IMR-90 (cell line): ENCODE measurements around the gene TSTD1. TPM values are rescaled to one million over a fixed set of nuclear protein-coding genes. Genes with fewer than 3 reads are reported as not detected.

Source experiments
- ATAC-seq: fragments of 200-7000 bp; cut with Tn5 transposase; 2 replicates; pipeline ENCODE4 v1.9.1; 2020; ENCODE audit warnings: low read depth, mild to moderate bottlenecking, moderate library complexity
- BruUV-seq: library from RNA; stranded (reverse); fragments of 400-500 nt; replicated peaks from 2 replicates; lab custom pipeline; 2021; lab: Mats Ljungman, UMichigan
- CTCF ChIA-PET: fragments of 300-600 bp; formaldehyde crosslinking; extraction: SDS; loops from one replicate; lab custom pipeline; 2021; ENCODE audit warnings: antibody characterized with exemption; lab: Yijun Ruan, JAX
- POLR2A ChIA-PET: fragments of 300-600 bp; sonication (Branson Sonifier 250); formaldehyde crosslinking; loops from one replicate; lab custom pipeline; 2022; ENCODE audit warnings: antibody characterized with exemption; ENCODE audit not compliant: unreplicated experiment; lab: Charles Lee
- DNase-seq: peaks from one replicate; pipeline ENCODE4 v3.0.0; 2013
- H2AFZ ChIP-seq: replicated peaks from 2 replicates; pipeline ENCODE3; 2013; ENCODE audit warnings: low read length, mild to moderate bottlenecking; ENCODE audit not compliant: poor library complexity
- H2AK5ac ChIP-seq: 2 replicates; pipeline ENCODE4 v1.6.1; 2013; ENCODE audit warnings: low read depth, low read length, inconsistent platforms
- H2AK9ac ChIP-seq: replicated peaks from 2 replicates; pipeline ENCODE3; 2013; ENCODE audit warnings: mild to moderate bottlenecking, low read depth, low read length, moderate library complexity; ENCODE audit not compliant: poor library complexity
- H2BK120ac ChIP-seq: 2 replicates; pipeline ENCODE4 v1.6.1; 2013; ENCODE audit warnings: low read depth, low read length, inconsistent platforms
- H2BK15ac ChIP-seq: 3 replicates; pipeline ENCODE4 v1.6.1; 2013; ENCODE audit warnings: low read depth, low read length, inconsistent platforms
- H2BK20ac ChIP-seq: 2 replicates; pipeline ENCODE4 v1.6.1; 2013; ENCODE audit warnings: low read depth, mild to moderate bottlenecking, inconsistent platforms, low read length, moderate library complexity
- H2BK5ac ChIP-seq: 2 replicates; pipeline ENCODE4 v1.6.1; 2013; ENCODE audit warnings: mild to moderate bottlenecking, low read depth, low read length, inconsistent platforms; ENCODE audit not compliant: poor library complexity, severe bottlenecking
- H3K14ac ChIP-seq: replicated peaks from 2 replicates; pipeline ENCODE4 v1.6.1; 2013; ENCODE audit warnings: low read depth, low read length, inconsistent platforms
- H3K18ac ChIP-seq: 2 replicates; pipeline ENCODE4 v1.6.1; 2013; ENCODE audit warnings: low read depth, low read length, control low read depth
- H3K23ac ChIP-seq: 2 replicates; pipeline ENCODE4 v1.6.1; 2013; ENCODE audit warnings: low read depth, low read length, inconsistent platforms
- H3K27ac ChIP-seq: 2 replicates; pipeline ENCODE4 v1.5.1; 2013; ENCODE audit warnings: mild to moderate bottlenecking, control low read depth, low read length; ENCODE audit not compliant: insufficient read depth
- H3K27me3 ChIP-seq: 2 replicates; pipeline ENCODE4 v1.6.1; 2013; ENCODE audit warnings: low read length; ENCODE audit not compliant: control insufficient read depth, insufficient read depth
- H3K36me3 ChIP-seq: 2 replicates; pipeline ENCODE4 v1.6.1; 2013; ENCODE audit warnings: low read length, mixed read lengths; ENCODE audit not compliant: control insufficient read depth, insufficient read depth
- H3K4ac ChIP-seq: 2 replicates; pipeline ENCODE4 v1.6.1; 2013; ENCODE audit warnings: low read depth, low read length, inconsistent platforms
- H3K4me1 ChIP-seq: 2 replicates; pipeline ENCODE4 v1.6.1; 2013; ENCODE audit warnings: low read length, mixed read lengths; ENCODE audit not compliant: control insufficient read depth, insufficient read depth
- H3K4me2 ChIP-seq: 2 replicates; pipeline ENCODE4 v1.6.1; 2013; ENCODE audit warnings: low read depth, mild to moderate bottlenecking, control low read depth, low read length, moderate library complexity
- H3K4me3 ChIP-seq: 2 replicates; pipeline ENCODE4 v1.5.1; 2013; ENCODE audit warnings: low read depth, mild to moderate bottlenecking, control low read depth, low read length, moderate library complexity; ENCODE audit not compliant: insufficient read depth
- H3K56ac ChIP-seq: 2 replicates; pipeline ENCODE4 v1.6.1; 2013; ENCODE audit warnings: low read length, inconsistent platforms; ENCODE audit not compliant: insufficient read depth; ENCODE audit errors: extremely low read depth
- H3K79me1 ChIP-seq, 2 experiments: 2 replicates each; pipeline ENCODE4 v1.6.1; 2013; ENCODE audit warnings: low read length in 2 of 2, inconsistent platforms in 1 of 2, low read depth in 1 of 2
- H3K9ac ChIP-seq: 2 replicates; pipeline ENCODE4 v1.6.1; 2013; ENCODE audit warnings: low read depth, low read length, control low read depth
- H3K9me1 ChIP-seq: 2 replicates; pipeline ENCODE4 v1.6.1; 2013; ENCODE audit warnings: low read length, inconsistent platforms; ENCODE audit not compliant: insufficient read depth
- H3K9me3 ChIP-seq: 2 replicates; pipeline ENCODE4 v1.6.1; 2013; ENCODE audit warnings: low read length; ENCODE audit not compliant: control insufficient read depth, insufficient read depth
- H4K20me1 ChIP-seq: 2 replicates; pipeline ENCODE4 v1.6.1; 2013; ENCODE audit warnings: low read length, inconsistent platforms; ENCODE audit not compliant: insufficient read depth
- H4K5ac ChIP-seq: 2 replicates; pipeline ENCODE4 v1.6.1; 2013; ENCODE audit warnings: mild to moderate bottlenecking, low read depth, low read length, control low read depth
- H4K8ac ChIP-seq, 2 experiments: 2 replicates each; pipeline ENCODE4 v1.6.1; 2013; ENCODE audit warnings: low read depth in 2 of 2, low read length in 2 of 2, control low read depth in 1 of 2, inconsistent platforms in 1 of 2
- H4K91ac ChIP-seq: 2 replicates; pipeline ENCODE4 v1.6.1; 2013; ENCODE audit warnings: low read depth, low read length, inconsistent platforms; ENCODE audit not compliant: insufficient read depth
- FOS ChIP-seq: fragments of 150-350 bp; IDR thresholded peaks from 2 replicates; pipeline ENCODE4 v1.6.1; 2016; ENCODE audit warnings: low read depth, low read length
- MAZ ChIP-seq: IDR thresholded peaks from 2 replicates; pipeline ENCODE4 v1.6.1; 2012; ENCODE audit warnings: low read depth, mild to moderate bottlenecking, low read length, improper control_type of control experiment, moderate library complexity, borderline replicate concordance
- MXI1 ChIP-seq: IDR thresholded peaks from 2 replicates; pipeline ENCODE4 v1.6.1; 2012; ENCODE audit warnings: low read depth, mild to moderate bottlenecking, low read length, moderate library complexity, borderline replicate concordance
- WGBS, 2 experiments: methylation state at CpG; one replicate each; pipeline versions ENCODE4 v1.1.5 to v1.1.7; 2013; ENCODE audit warnings: missing lambda C conversion rate in 2 of 2; ENCODE audit not compliant: insufficient read length in 1 of 2; ENCODE audit errors: extremely low coverage in 2 of 2; 5-methylcytosine and 5-hydroxymethylcytosine counted together
- dilution Hi-C: fragments of 300-500 bp; cut with HindIII; formaldehyde crosslinking; loops from one replicate; pipeline ENCODE4 v1.14.3; 2018; ENCODE audit warnings: low sequenced_read_pairs; ENCODE audit not compliant: unreplicated experiment
- in situ Hi-C: fragments of 300-500 bp; cut with MboI; formaldehyde crosslinking; loops from 3 replicates; pipeline ENCODE4 v1.14.3; 2019; ENCODE audit warnings: low sequenced_read_pairs, inconsistent platforms, mixed read lengths
- intact Hi-C: fragments of 100-400 bp; cut with micrococcal nuclease; formaldehyde crosslinking; loops from 2 replicates; pipeline ENCODE4 v1.10.0; 2022
- polyA plus RNA-seq, 3 experiments: library from polyadenylated mRNA; depleted of rRNA; stranded (reverse); fragments of >200 nt; gene quantifications; 2 replicates each; pipeline ENCODE4 v1.2.3, GENCODE V29; 2012; ENCODE audit warnings: low replicate concordance in 1 of 3
- total RNA-seq: library from RNA; depleted of rRNA; stranded (reverse); fragments of >200 nt; gene quantifications from 2 replicates; pipeline ENCODE4 v1.2.3, GENCODE V29; 2012

Gene TSTD1
- total and polyA plus RNA-seq, 2 of the 4 experiments (the other 2 are of a cell fraction): 0.21 TPM; not detected in 1

DNA sequence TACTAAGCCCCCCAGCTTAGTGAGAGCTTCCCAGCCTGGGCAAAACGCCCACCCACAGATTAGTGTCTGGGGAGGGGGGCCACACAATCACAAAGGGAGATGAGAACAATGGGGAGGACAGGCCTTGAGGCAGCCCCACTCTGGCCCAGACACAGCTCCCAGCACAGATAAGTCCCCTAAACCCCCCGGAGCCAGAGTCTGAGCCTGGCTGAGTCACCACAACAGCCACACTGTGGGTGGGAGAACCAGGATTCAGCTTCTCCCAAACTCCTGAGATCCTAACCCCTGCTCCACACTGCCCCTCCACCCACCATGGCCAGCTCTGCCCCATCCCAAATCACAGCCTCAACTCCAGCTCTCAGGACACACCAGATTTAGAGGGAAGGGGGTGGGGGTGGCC is 46.4 kb upstream of the TSTD1 start:
- intact Hi-C loops: no loop called here
- H3K18ac ChIP-seq: peak overlapping the region; percentile 68
- no CpG with 5 or more reads among the region's 2 CpGs for WGBS, 2 experiments
- H4K91ac ChIP-seq: peak overlapping the region; percentile 35; the same call in 1 of the 2 replicates
- H2AK5ac ChIP-seq: peak overlapping the region; percentile 75
- H3K4ac ChIP-seq: peak overlapping the region; percentile 54
- peak overlapping the region; percentile 72; the same call in 1 of the 2 replicates for H3K14ac ChIP-seq
- TF ChIP-seq MXI1 (no peak), MAZ (0 out of 2 replicates have a peak, but pooled peaks have one; percentile 44), FOS (peak; percentile 41)
- peak overlapping the region; percentile 75; the same call in 1 of the 2 replicates for H4K5ac ChIP-seq
- H2BK5ac ChIP-seq: peak overlapping the region; percentile 53
- BruUV-seq: no TSS peak
- peaks cover 29% of the 10 kb centered on the region for H3K4me1 ChIP-seq
- peak overlapping the region; percentile 40 for H2BK120ac ChIP-seq
- H3K9ac ChIP-seq: no peak overlapping the region
- no peak overlapping the region for H3K4me2 ChIP-seq
- H3K23ac ChIP-seq: no peak overlapping the region
- no peak overlapping the region for H3K4me3 ChIP-seq
- H2AK9ac ChIP-seq: peak overlapping the region; percentile 73
- no peaks in the 10 kb centered on the region for H4K20me1 ChIP-seq
- ATAC-seq (no peak), DNase-seq (no peak)
- H4K8ac ChIP-seq: peak overlapping the region; percentile 50 to 79; a peak in 3 of 4 replicates
- in situ Hi-C loops: no loop called here
- H2BK15ac ChIP-seq: peak overlapping the region; percentile 79; the same call in 2 of the 3 replicates
- no peak overlapping the region for H3K56ac ChIP-seq
- H3K36me3 ChIP-seq: no peaks in the 10 kb centered on the region
- peaks cover 26% of the 10 kb centered on the region for H3K9me1 ChIP-seq
- no peak overlapping the region for H3K27ac ChIP-seq
- dilution Hi-C loops: no loop called here
- H2BK20ac ChIP-seq: peak overlapping the region; percentile 57
- no peaks in the 10 kb centered on the region for H3K27me3 ChIP-seq
- POLR2A ChIA-PET: no interaction called here
- CTCF ChIA-PET: interaction anchor here (0.5 to 2.1 kb wide), 4 partner anchors 11 to 76 kb away, joined by 3 to 7 read pairs (median 4); partner anchors contain the start of gene KLHDC9
- H3K9me3 ChIP-seq: no peaks in the 10 kb centered on the region
- no peaks in the 10 kb centered on the region for H3K79me1 ChIP-seq
- peak overlapping the region; percentile 81 for H2AFZ ChIP-seq
